ENCODE measurements around the gene TBC1D4. TPM values are rescaled to one million over a fixed set of nuclear protein-coding genes. Genes with fewer than 3 reads are reported as not detected.

Gene TBC1D4
- total and polyA plus RNA-seq, 9 of the 15 experiments (the other 6 are each of a cell fraction or from before 2014, with no cell fraction given): 2.8 to 12.3 (median 7.0) TPM

DNA sequence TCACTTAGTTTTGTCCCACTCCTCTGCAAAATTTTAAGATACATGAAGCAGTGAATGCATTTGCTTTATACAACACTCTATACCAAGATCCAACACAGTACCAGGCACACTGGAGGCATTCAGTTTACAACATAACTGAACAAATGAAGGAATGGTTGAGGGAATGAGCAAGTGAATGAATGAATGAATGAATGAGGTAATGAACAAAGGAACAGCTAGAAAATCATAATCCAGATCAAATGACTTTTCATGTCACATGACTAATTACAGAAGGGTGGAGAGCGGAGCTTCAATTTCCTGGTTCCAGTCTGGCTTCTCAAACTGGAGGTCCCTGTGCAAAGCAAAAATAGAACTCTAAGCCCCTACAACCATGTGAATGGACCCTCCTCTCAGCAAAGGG is 16.7 kb downstream of the TBC1D4 start:
- peaks cover 20% of the 10 kb centered on the region for H3K79me2 ChIP-seq (ENCODE audit: control insufficient read depth, insufficient read depth, low read length)
- H3K4me2 ChIP-seq (ENCODE audit: insufficient read depth, low read length): no peak overlapping the region
- H3K9me3 ChIP-seq (replicated peaks; ENCODE audit: control insufficient read depth, insufficient read depth, low read depth, low read length): no peaks in the 10 kb centered on the region
- no peaks in the 10 kb centered on the region; a peak in 1 of 5 replicates for H3K4me1 ChIP-seq (replicated peaks in 1 of 2; ENCODE audit: control insufficient read depth in 2 of 2, insufficient read depth in 2 of 2, low read length in 2 of 2)
- H4K20me1 ChIP-seq (replicated peaks; ENCODE audit: control insufficient read depth, insufficient read depth, low read length): no peaks in the 10 kb centered on the region
- no peak overlapping the region for H3K9ac ChIP-seq (ENCODE audit: insufficient read depth in 1 of 2, low read depth in 2 of 2, low read length in 2 of 2)
- WGBS (ENCODE audit: insufficient coverage, low coverage, missing lambda C conversion rate): 60% methylated on average over 1 of the region's 1 CpG
- in situ Hi-C loops (cut with MboI) (no loop called here), intact Hi-C loops (cut with micrococcal nuclease) (no loop called here)
- no peak for ATAC-seq
- ChIA-PET POLR2A (no interaction called here), CTCF (ENCODE audit: low intra/inter-chr PET ratio) (no interaction called here)
- H3K9me1 ChIP-seq (ENCODE audit: control insufficient read depth, insufficient read depth, low read length): no peaks in the 10 kb centered on the region
- TF ChIP-seq CBFA2T3 (IDR thresholded peaks at IDR 0.05) (no peak), ZNF24 (IDR thresholded peaks at IDR 0.05) (peak; percentile 14; the same call in 1 of the 2 replicates)
- TF ChIP-seq, protein P1, sequence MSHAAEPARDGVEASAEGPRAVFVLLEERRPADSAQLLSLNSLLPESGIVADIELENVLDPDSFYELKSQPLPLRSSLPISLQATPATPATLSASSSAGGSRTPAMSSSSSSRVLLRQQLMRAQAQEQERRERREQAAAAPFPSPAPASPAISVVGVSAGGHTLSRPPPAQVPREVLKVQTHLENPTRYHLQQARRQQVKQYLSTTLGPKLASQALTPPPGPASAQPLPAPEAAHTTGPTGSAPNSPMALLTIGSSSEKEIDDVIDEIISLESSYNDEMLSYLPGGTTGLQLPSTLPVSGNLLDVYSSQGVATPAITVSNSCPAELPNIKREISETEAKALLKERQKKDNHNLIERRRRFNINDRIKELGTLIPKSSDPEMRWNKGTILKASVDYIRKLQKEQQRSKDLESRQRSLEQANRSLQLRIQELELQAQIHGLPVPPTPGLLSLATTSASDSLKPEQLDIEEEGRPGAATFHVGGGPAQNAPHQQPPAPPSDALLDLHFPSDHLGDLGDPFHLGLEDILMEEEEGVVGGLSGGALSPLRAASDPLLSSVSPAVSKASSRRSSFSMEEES (CRISPR knock-in tag; IDR thresholded peaks at IDR 0.05): peak; percentile 50; the same call in 1 of the 2 replicates
- no peaks in the 10 kb centered on the region for H3K36me3 ChIP-seq (ENCODE audit: control insufficient read depth, insufficient read depth, low read length)
- no peak overlapping the region for H3K27ac ChIP-seq (ENCODE audit: extremely low read depth, low read depth, low read length)
- H3K27me3 ChIP-seq (ENCODE audit: control insufficient read depth in 2 of 2, insufficient read depth in 2 of 2, low read length in 2 of 2): no peaks in the 10 kb centered on the region
- no peak for FAIRE-seq
- no TSS peak for BruUV-seq (replicated peaks)
- no peak overlapping the region for H2AFZ ChIP-seq (ENCODE audit: low read depth, low read length)
- no peak for DNase-seq (ENCODE audit: extremely low read depth in 1 of 4, low spot score in 3 of 4)
- H3K4me3 ChIP-seq: no peak overlapping the region

DNA sequence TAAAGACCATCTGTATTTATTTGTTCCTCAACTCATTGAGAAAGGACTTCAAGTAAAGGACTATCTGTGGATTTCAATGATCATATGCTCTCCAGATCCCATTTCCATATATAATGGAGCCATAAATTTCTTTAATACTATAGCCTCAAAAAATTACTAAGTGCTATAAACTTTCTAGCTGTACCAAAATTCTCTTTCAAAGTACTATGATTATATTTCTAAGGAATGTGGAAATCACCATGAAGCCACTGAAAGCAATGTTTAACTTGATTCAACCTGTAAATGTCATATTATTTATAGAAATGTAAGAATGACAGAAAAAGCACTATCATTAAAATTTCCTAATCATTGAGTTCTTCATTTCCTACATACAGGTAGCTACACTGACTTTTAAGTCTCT is 20.7 kb downstream of the TBC1D4 start:
- H3K4me2 ChIP-seq (ENCODE audit: insufficient read depth, low read length): no peak overlapping the region
- ATAC-seq: no peak
- H3K27me3 ChIP-seq (ENCODE audit: control insufficient read depth in 2 of 2, insufficient read depth in 2 of 2, low read length in 2 of 2): no peaks in the 10 kb centered on the region
- no peaks in the 10 kb centered on the region for H3K9me3 ChIP-seq (replicated peaks; ENCODE audit: control insufficient read depth, insufficient read depth, low read depth, low read length)
- H3K4me3 ChIP-seq: no peak overlapping the region
- H3K9me1 ChIP-seq (ENCODE audit: control insufficient read depth, insufficient read depth, low read length): no peaks in the 10 kb centered on the region
- H3K9ac ChIP-seq (ENCODE audit: insufficient read depth in 1 of 2, low read depth in 2 of 2, low read length in 2 of 2): no peak overlapping the region
- ChIA-PET POLR2A (no interaction called here), CTCF (ENCODE audit: low intra/inter-chr PET ratio) (no interaction called here)
- no peaks in the 10 kb centered on the region for H4K20me1 ChIP-seq (replicated peaks; ENCODE audit: control insufficient read depth, insufficient read depth, low read length)
- no TSS peak for BruUV-seq (replicated peaks)
- no peak overlapping the region for H3K27ac ChIP-seq (ENCODE audit: extremely low read depth, low read depth, low read length)
- TF ChIP-seq MED1 (CRISPR knock-in tag; IDR thresholded peaks at IDR 0.05; ENCODE audit: borderline replicate concordance): no peak
- in situ Hi-C loops (cut with MboI): no loop called here
- no peak for FAIRE-seq
- H2AFZ ChIP-seq (ENCODE audit: low read depth, low read length): no peak overlapping the region
- H3K79me2 ChIP-seq (ENCODE audit: control insufficient read depth, insufficient read depth, low read length): no peaks in the 10 kb centered on the region; the same call in 2 of the 3 replicates
- intact Hi-C loops (cut with micrococcal nuclease): no loop called here
- no peaks in the 10 kb centered on the region for H3K4me1 ChIP-seq (replicated peaks in 1 of 2; ENCODE audit: control insufficient read depth in 2 of 2, insufficient read depth in 2 of 2, low read length in 2 of 2)
- H3K36me3 ChIP-seq (ENCODE audit: control insufficient read depth, insufficient read depth, low read length): no peaks in the 10 kb centered on the region
- DNase-seq (ENCODE audit: extremely low read depth in 1 of 4, low spot score in 3 of 4): no peak

Data from K562 (cell line).